Measurements from ENCODE around the gene IGDCC3.

DNA sequence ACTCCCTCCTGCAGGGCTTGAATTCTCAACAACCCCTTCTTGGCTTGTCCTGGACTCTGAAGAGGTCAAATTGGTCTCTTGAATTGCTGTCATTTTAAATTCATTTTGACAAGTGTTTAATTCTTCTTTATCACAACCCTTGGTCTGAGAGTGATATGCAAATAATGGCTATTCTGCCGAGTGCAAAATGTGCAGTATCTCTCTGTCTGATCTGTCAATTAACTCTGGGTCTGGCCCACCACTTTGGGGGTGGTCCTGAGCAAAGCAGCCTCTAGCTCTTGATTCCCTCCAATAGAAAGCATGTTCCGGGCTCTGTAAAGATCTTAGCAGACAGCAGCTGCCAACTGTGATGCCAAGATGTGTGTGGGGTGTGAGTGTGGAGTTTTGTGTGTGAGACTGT lies 2.2 kb upstream of the IGDCC3 start:
- TF ChIP-seq POLR2AphosphoS5 (IDR thresholded peaks at IDR 0.05; ENCODE audit: low read depth) (no peak), GABPA (IDR thresholded peaks at IDR 0.05; ENCODE audit: low read depth) (no peak)
- TF ChIP-seq, protein P1, sequence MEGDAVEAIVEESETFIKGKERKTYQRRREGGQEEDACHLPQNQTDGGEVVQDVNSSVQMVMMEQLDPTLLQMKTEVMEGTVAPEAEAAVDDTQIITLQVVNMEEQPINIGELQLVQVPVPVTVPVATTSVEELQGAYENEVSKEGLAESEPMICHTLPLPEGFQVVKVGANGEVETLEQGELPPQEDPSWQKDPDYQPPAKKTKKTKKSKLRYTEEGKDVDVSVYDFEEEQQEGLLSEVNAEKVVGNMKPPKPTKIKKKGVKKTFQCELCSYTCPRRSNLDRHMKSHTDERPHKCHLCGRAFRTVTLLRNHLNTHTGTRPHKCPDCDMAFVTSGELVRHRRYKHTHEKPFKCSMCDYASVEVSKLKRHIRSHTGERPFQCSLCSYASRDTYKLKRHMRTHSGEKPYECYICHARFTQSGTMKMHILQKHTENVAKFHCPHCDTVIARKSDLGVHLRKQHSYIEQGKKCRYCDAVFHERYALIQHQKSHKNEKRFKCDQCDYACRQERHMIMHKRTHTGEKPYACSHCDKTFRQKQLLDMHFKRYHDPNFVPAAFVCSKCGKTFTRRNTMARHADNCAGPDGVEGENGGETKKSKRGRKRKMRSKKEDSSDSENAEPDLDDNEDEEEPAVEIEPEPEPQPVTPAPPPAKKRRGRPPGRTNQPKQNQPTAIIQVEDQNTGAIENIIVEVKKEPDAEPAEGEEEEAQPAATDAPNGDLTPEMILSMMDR (IDR thresholded peaks at IDR 0.05; ENCODE audit: insufficient read depth, low read length), result no peak
- TF ChIP-seq, protein P2, sequence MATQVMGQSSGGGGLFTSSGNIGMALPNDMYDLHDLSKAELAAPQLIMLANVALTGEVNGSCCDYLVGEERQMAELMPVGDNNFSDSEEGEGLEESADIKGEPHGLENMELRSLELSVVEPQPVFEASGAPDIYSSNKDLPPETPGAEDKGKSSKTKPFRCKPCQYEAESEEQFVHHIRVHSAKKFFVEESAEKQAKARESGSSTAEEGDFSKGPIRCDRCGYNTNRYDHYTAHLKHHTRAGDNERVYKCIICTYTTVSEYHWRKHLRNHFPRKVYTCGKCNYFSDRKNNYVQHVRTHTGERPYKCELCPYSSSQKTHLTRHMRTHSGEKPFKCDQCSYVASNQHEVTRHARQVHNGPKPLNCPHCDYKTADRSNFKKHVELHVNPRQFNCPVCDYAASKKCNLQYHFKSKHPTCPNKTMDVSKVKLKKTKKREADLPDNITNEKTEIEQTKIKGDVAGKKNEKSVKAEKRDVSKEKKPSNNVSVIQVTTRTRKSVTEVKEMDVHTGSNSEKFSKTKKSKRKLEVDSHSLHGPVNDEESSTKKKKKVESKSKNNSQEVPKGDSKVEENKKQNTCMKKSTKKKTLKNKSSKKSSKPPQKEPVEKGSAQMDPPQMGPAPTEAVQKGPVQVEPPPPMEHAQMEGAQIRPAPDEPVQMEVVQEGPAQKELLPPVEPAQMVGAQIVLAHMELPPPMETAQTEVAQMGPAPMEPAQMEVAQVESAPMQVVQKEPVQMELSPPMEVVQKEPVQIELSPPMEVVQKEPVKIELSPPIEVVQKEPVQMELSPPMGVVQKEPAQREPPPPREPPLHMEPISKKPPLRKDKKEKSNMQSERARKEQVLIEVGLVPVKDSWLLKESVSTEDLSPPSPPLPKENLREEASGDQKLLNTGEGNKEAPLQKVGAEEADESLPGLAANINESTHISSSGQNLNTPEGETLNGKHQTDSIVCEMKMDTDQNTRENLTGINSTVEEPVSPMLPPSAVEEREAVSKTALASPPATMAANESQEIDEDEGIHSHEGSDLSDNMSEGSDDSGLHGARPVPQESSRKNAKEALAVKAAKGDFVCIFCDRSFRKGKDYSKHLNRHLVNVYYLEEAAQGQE (IDR thresholded peaks at IDR 0.05; ENCODE audit: insufficient replicate concordance, low read depth), result no peak
